GM12801 (cell line): ENCODE data around the gene TRPM5.

Source experiments
- TF ChIP-seq, protein P1 (sequence below): IDR thresholded peaks from one replicate; pipeline ENCODE4 v1.5.1; 2011; ENCODE audit warnings: control low read depth; ENCODE audit not compliant: insufficient read length; ENCODE audit errors: extremely low read depth

Gene TRPM5

GRCh38 chr11:2462543-2462985 lies 18.2 kb upstream of the TRPM5 start:
- TF ChIP-seq, protein P1, sequence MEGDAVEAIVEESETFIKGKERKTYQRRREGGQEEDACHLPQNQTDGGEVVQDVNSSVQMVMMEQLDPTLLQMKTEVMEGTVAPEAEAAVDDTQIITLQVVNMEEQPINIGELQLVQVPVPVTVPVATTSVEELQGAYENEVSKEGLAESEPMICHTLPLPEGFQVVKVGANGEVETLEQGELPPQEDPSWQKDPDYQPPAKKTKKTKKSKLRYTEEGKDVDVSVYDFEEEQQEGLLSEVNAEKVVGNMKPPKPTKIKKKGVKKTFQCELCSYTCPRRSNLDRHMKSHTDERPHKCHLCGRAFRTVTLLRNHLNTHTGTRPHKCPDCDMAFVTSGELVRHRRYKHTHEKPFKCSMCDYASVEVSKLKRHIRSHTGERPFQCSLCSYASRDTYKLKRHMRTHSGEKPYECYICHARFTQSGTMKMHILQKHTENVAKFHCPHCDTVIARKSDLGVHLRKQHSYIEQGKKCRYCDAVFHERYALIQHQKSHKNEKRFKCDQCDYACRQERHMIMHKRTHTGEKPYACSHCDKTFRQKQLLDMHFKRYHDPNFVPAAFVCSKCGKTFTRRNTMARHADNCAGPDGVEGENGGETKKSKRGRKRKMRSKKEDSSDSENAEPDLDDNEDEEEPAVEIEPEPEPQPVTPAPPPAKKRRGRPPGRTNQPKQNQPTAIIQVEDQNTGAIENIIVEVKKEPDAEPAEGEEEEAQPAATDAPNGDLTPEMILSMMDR, result no peak

DNA sequence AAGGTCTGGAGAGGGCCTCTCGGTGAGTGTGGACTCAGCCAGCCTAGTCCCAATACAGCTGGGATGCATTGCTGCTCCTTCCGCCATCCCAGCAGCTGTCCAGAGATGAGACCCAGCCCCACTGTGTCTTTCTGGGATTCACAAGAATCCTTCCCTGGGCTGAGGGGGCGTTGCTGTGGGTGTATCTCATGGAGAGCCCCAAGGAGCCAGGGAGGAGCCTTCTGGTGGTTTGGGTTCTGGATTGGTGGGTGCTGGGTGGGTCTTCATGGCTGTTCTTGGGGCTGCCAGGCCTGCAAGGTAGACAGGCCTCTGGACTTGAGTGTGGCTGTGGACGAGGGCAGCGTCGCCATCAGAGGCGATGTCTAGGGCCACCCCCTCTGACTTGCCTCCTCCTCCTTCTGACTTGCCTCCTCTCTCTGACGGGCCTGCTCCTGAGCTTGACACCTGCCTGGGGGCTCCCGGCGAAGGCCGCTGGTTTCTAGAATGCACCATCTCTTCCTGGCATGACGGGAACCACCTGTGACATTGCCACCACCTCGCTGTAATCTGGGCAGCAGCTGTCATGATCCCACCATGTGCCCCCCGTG lies 17.7 kb upstream of the TRPM5 start:
- TF ChIP-seq, protein P1, result no peak

DNA sequence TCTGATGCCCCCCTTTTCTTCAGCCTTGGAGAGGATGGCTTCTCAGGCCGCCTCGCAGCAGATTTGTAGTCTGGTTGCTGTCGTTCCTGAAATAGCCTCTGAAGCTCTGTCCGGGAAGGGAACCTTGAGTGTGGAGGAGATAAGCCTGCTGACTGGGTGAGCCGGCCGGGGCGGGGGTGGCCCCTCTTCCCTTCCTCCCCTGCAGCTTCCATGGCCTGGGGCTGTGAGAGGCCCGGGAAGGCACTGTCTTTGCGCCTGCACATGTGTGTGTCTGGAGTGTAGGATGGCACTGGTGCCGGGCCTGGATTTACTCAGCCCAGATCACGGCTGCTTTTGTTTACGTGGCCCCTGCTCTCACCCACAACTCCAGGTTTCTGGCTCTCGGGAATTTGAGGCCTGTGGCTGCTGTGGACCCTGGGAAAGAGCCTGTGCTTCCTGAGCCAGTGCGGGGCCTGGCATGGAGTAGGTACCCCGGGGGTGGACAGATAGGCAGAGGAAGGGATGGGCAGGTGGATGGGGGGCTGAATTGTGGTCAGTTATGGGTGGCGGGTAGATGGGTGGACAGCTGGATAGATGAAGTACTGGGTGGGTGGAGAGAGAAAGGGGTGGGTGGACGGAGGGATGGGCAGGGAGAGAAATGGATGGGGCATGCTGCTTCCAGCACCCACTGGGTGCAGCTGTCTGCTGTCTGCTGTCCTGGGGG lies 17.1 kb upstream of the TRPM5 start:
- TF ChIP-seq, protein P1, result no peak

GRCh38 chr11:2460540-2461252 lies 16.4 kb upstream of the TRPM5 start:
- TF ChIP-seq, protein P1, result no peak

DNA sequence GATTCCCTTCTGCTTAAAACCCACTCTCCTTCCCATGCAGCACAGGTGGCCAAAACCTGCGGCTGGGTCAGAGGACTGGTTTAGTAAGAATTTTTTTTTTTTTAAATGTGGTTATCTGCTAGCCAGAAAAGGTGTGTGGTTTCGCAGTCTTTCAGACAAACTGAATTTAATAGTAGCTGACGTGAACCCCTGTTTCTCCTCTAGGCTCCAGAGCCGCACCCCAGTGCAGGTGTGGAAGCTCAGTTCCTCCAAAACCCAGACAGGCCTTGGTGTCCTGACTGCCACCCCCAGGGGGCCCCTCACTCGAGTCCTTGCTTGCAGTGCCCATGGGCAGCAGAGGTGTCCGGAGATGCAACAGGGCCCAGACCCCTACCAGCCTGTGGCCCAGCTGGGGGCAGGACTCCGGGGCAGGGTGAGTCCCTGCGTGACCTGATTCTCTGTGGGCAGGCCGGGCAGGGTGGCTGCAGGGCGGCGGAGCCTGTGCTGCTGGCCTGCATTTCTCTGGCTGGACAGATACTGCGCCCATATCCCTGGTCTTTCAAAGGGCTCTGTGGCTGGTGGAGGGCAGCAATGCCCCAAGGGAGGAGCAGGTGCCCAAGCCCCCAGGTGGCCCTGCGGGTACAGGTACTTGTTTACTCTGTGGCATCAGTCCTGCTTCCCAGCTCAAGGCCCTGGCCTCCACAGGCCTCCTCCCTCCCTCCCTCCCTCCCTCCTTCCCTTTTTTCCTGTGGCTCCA lies 15.7 kb upstream of the TRPM5 start:
- TF ChIP-seq, protein P1, result no peak

DNA sequence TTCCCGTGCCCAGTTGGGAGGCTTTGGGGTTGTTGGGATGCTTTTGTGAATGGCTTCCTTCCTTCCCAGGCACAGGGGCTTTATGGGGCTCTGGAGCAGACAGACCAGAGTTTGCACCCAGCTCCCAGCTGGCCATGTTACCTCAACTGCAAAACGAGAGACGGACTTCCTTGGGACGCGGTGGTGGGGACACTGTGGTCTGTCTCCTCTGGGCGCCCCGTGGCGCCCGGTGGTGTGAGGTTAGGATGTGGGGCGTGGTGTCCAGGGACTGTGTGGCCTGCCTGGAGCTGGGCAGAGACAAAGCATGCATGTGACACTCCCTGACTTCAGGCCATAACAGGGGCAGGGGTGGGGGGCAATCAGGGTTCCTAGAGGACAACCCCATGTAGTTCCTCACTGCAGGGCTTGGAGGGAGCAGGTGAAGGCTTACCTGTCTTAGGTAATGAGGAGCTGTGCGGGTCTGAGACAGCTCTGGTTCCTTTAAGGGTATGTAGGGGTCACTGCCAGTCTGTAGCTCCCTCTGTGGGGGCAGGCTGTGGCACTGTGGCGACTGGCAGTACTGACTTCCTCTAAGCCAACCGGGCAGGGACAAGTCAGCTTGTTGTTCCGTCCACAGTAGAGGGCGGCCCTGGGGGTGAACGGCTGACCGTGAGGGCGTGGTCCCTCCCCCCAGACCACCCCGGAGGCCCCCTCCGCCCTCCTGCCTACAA lies 14.9 kb upstream of the TRPM5 start:
- TF ChIP-seq, protein P1, result no peak
